GM23248 (cell line): ENCODE measurements around the gene ZBTB32.

Source experiments
- EZH2 ChIP-seq: fragments of 200-600 bp; sonication (generic); IDR thresholded peaks from 2 replicates; pipeline ENCODE4 v1.6.1; 2018; ENCODE audit warnings: antibody characterized with exemption, mild to moderate bottlenecking; ENCODE audit not compliant: insufficient read depth, poor library complexity, severe bottlenecking
- EZH2phosphoT487 ChIP-seq: fragments of 200-600 bp; sonication (generic); IDR thresholded peaks from 2 replicates; pipeline ENCODE4 v1.6.1; 2018; ENCODE audit warnings: antibody characterized with exemption, moderate library complexity, mild to moderate bottlenecking, low read depth; ENCODE audit not compliant: insufficient read depth

- TF ChIP-seq EZH2phosphoT487 (no peak), EZH2 (no peak)
Measured at GRCh38 chr19:35760711-35761349, 56.5 kb downstream of the ZBTB32 start.
